HEK293T (cell line): ENCODE results near the gene CUBN.

Source experiments
- ARNT ChIP-seq: fragments of 450-650 bp; IDR thresholded peaks from 2 replicates; pipeline ENCODE4 v1.6.1; 2017; ENCODE audit warnings: mild to moderate bottlenecking
- BHLHE40 ChIP-seq: fragments of 450-650 bp; IDR thresholded peaks from 2 replicates; pipeline ENCODE4 v1.6.1; 2016; ENCODE audit warnings: mild to moderate bottlenecking, moderate library complexity, borderline replicate concordance
- ELF4 ChIP-seq: fragments of 450-650 bp; IDR thresholded peaks from 2 replicates; pipeline ENCODE4 v1.6.1; 2017; ENCODE audit warnings: antibody characterized with exemption
- FOXA1 ChIP-seq: fragments of 450-650 bp; IDR thresholded peaks from 2 replicates; pipeline ENCODE4 v1.6.1; 2016; ENCODE audit warnings: mild to moderate bottlenecking
- FOXK2 ChIP-seq: fragments of 450-650 bp; IDR thresholded peaks from 2 replicates; pipeline ENCODE4 v1.6.1; 2016; ENCODE audit warnings: mild to moderate bottlenecking
- FOXM1 ChIP-seq: fragments of 450-650 bp; IDR thresholded peaks from 2 replicates; pipeline ENCODE4 v1.6.1; 2017; ENCODE audit warnings: mild to moderate bottlenecking, borderline replicate concordance
- LEF1 ChIP-seq: fragments of 450-650 bp; IDR thresholded peaks from 2 replicates; pipeline ENCODE4 v1.6.1; 2017; ENCODE audit warnings: mild to moderate bottlenecking, borderline replicate concordance
- NFRKB ChIP-seq: fragments of 450-650 bp; IDR thresholded peaks from 2 replicates; pipeline ENCODE4 v1.6.1; 2016; ENCODE audit warnings: mild to moderate bottlenecking, moderate library complexity
- SP1 ChIP-seq: fragments of 450-650 bp; IDR thresholded peaks from 2 replicates; pipeline ENCODE4 v1.6.1; 2017
- SUZ12 ChIP-seq: fragments of 450-650 bp; IDR thresholded peaks from 2 replicates; pipeline ENCODE4 v1.6.1; 2016; ENCODE audit warnings: mild to moderate bottlenecking
- TARDBP ChIP-seq: fragments of 450-650 bp; IDR thresholded peaks from 2 replicates; pipeline ENCODE4 v1.6.1; 2016

- TF ChIP-seq FOXK2 (no peak), ARNT (no peak), SUZ12 (no peak), BHLHE40 (no peak), ELF4 (no peak), SP1 (no peak), NFRKB (no peak), FOXM1 (no peak), FOXA1 (no peak), TARDBP (no peak), LEF1 (no peak)
Measured at GRCh38 chr10:16931930-16932329, 197.7 kb downstream of the CUBN start.
